GM12891 (cell line): Measurements from ENCODE around the gene EFNA2.

Experiments
- POLR2A ChIP-seq: IDR thresholded peaks from 2 replicates; pipeline ENCODE4 v1.6.1; 2011; ENCODE audit warnings: low read depth, low read length, control low read depth
- POLR2AphosphoS5 ChIP-seq: IDR thresholded peaks from 2 replicates; pipeline ENCODE4 v1.6.1; 2011; ENCODE audit warnings: low read depth, low read length, control low read depth

DNA sequence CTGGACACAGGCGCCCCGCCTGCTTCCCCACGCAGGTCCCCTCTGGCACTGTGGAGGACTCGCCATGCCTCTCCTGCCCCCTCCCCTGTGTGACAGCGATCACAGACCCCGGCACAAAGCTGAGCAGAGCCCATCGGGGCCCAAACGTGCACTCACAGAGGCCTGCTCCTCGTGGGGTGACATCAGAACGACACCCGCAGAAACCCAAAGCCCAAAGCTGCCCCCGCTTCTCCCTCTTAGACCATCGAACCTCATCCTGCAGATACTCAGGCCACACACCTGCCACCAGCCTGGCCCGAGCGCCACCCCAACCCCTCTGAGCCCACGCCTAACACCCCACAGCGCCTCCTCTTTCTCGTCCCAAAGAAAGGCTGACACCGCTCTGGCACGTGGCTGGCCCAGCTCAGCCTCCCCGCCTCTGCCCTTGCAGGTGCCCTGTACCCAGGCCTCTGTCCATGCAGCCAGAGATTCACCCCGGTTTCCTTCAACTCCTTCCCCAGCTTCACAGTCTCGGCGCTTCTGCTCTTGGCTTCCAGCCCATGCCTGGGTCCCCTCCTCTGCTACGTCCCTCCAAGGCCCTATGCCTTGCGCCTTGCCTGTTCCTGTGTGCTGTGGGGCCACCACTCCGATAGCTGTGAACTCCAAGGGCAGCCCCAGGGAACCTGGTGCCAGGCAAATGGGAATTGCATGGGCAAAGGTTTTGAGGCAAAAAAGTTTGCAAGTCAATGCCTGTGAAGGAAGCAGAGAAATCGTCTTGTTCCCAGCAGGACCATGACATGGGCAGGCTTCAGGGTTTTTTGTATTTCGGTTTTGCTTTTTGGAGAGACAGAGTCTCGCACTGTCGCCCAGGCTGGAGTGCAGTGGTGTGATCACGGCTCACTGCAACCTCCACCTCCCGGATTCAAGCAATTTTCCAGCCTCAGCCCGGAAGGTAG is 47.0 kb upstream of the EFNA2 start:
- no peak for TF ChIP-seq POLR2AphosphoS5
- TF ChIP-seq POLR2A, result no peak
